ENCODE data around the gene MBNL2.

GRCh38 chr13:97255515-97256021 is 33.4 kb downstream of the MBNL2 start:
- TF ChIP-seq CTCF (IDR thresholded peaks at IDR 0.05; ENCODE audit: insufficient read depth, low read length, poor library complexity, severe bottlenecking) (no peak), EZH2phosphoT487 (conservative IDR thresholded peaks at IDR 0.05; ENCODE audit: low read length) (no peak)
